ENCODE data around the gene GLP2R. TPM values are rescaled to one million over a fixed set of nuclear protein-coding genes. Genes with fewer than 3 reads are reported as not detected.

Gene GLP2R
- total RNA-seq, 4 donors from 2014 or later: 3.9 to 7.5 (median 5.9) TPM

GRCh38 chr17:9898812-9899211 lies 73.1 kb downstream of the GLP2R start:
- no peak for TF ChIP-seq CTCF (IDR thresholded peaks at IDR 0.05; ENCODE audit: low read depth)

GRCh38 chr17:9899280-9900043 lies 73.7 kb downstream of the GLP2R start:
- TF ChIP-seq CTCF (IDR thresholded peaks at IDR 0.05; ENCODE audit: low read depth): no peak

- TF ChIP-seq CTCF (IDR thresholded peaks at IDR 0.05; ENCODE audit: low read depth): no peak
Measured at GRCh38 chr17:9900044-9900594, 74.4 kb downstream of the GLP2R start.

- TF ChIP-seq CTCF (IDR thresholded peaks at IDR 0.05; ENCODE audit: low read depth): no peak
Measured at GRCh38 chr17:9900784-9901183, 75.1 kb downstream of the GLP2R start.

- TF ChIP-seq CTCF (IDR thresholded peaks at IDR 0.05; ENCODE audit: low read depth): no peak
Measured at GRCh38 chr17:9902120-9902519, 76.4 kb downstream of the GLP2R start.

- no peak for TF ChIP-seq CTCF (IDR thresholded peaks at IDR 0.05; ENCODE audit: low read depth)
Measured at GRCh38 chr17:9904277-9905077, 78.8 kb downstream of the GLP2R start.

- TF ChIP-seq CTCF (IDR thresholded peaks at IDR 0.05; ENCODE audit: low read depth): no peak
Measured at GRCh38 chr17:9905078-9905415, 79.3 kb downstream of the GLP2R start, which contains the start of gene RCVRN. RCVRN (minus strand) TSS chr17:9905271; CDS start chr17:9905180, 91 bp downstream.
